Measurements from ENCODE around the gene GNPTAB.

DNA sequence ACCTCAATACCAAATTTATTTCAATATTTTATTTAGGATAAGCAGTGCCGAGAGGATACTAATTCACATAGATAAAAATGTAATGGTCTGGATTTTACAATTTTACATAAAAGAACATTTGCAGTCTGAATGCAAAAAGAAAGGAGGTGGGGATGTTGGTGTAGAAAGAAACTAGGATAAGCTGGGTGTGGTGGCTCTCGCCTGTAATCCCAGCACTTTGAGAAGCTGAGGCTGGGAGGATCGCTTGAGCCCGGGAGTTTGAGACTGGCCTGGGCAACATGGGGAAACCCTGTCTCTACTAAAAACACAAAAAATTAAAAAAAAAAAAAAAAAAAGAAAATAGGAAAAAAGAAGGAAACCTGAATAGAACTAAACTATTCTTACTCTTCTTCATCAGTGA lies 108.4 kb downstream of the GNPTAB start:
- TF ChIP-seq POLR2A (IDR thresholded peaks at IDR 0.05): no peak
- TF ChIP-seq, protein P1, sequence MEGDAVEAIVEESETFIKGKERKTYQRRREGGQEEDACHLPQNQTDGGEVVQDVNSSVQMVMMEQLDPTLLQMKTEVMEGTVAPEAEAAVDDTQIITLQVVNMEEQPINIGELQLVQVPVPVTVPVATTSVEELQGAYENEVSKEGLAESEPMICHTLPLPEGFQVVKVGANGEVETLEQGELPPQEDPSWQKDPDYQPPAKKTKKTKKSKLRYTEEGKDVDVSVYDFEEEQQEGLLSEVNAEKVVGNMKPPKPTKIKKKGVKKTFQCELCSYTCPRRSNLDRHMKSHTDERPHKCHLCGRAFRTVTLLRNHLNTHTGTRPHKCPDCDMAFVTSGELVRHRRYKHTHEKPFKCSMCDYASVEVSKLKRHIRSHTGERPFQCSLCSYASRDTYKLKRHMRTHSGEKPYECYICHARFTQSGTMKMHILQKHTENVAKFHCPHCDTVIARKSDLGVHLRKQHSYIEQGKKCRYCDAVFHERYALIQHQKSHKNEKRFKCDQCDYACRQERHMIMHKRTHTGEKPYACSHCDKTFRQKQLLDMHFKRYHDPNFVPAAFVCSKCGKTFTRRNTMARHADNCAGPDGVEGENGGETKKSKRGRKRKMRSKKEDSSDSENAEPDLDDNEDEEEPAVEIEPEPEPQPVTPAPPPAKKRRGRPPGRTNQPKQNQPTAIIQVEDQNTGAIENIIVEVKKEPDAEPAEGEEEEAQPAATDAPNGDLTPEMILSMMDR (IDR thresholded peaks at IDR 0.05 in 4 of 5, conservative IDR thresholded peaks at IDR 0.05 in 1 of 5): no peak

Data from gastrocnemius medialis (tissue), 4 donors.